ENCODE measurements around the gene FAM110C. TPM values are rescaled to one million over a fixed set of nuclear protein-coding genes. Genes with fewer than 3 reads are reported as not detected.

Gene FAM110C
- total and polyA plus RNA-seq, 3 experiments from 2014 or later, result 0.15 to 0.48 (median 0.44) TPM

GRCh38 chr2:47737-48136 is 1.4 kb upstream of the FAM110C start:
- Histone ChIP-seq H3K9me3 (ENCODE audit: low read length) (no peaks in the 10 kb centered on the region), H3K4me3 (ENCODE audit: low read length) (no peak overlapping the region), H3K27me3 (ENCODE audit: insufficient read depth, low read length, poor library complexity, severe bottlenecking) (no peaks in the 10 kb centered on the region), H3K36me3 (ENCODE audit: insufficient read depth, low read length) (no peaks in the 10 kb centered on the region), H3K4me1 (ENCODE audit: insufficient read depth, low read length) (peaks cover 10% of the 10 kb centered on the region), H3K27ac (ENCODE audit: low read depth, low read length) (no peak overlapping the region)
- ChIA-PET CTCF (interaction anchor here (1.9 kb wide), 1 partner anchor 31 kb away, joined by 4 read pairs; no protein-coding TSS in a partner anchor), POLR2A (no interaction called here)
- Mint-ChIP-seq H3K36me3 (peaks cover 0 to 1% (median 0%) of the 10 kb centered on the region in 3 donors), H3K27ac (peak overlapping the region in 2 of 8 donors; percentile 59 to 95), H3K27me3 (peaks cover 24 to 40% of the 10 kb centered on the region in 2 donors), H3K4me1 (peaks cover 12 to 29% (median 13%) of the 10 kb centered on the region in 3 donors), H3K9me3 (no peaks in the 10 kb centered on the region), H3K4me3 (peak overlapping the region; percentile 65 to 92 (median 86))
- no peak for DNase-seq

- Histone ChIP-seq H3K27me3 (ENCODE audit: insufficient read depth, low read length, poor library complexity, severe bottlenecking) (no peaks in the 10 kb centered on the region), H3K4me3 (ENCODE audit: low read length) (peak overlapping the region; percentile 31), H3K36me3 (ENCODE audit: insufficient read depth, low read length) (no peaks in the 10 kb centered on the region), H3K4me1 (ENCODE audit: insufficient read depth, low read length) (peaks cover 10% of the 10 kb centered on the region), H3K9me3 (ENCODE audit: low read length) (no peaks in the 10 kb centered on the region), H3K27ac (ENCODE audit: low read depth, low read length) (no peak overlapping the region)
- Mint-ChIP-seq H3K4me1 (peaks cover 12 to 29% (median 13%) of the 10 kb centered on the region in 3 donors), H3K4me3 (peak overlapping the region; percentile 65 to 92 (median 86)), H3K9me3 (no peaks in the 10 kb centered on the region), H3K27ac (peak overlapping the region in 3 of 8 donors; percentile 59 to 95 (median 78)), H3K27me3 (peaks cover 24 to 39% of the 10 kb centered on the region in 2 donors), H3K36me3 (peaks cover 0 to 1% (median 0%) of the 10 kb centered on the region in 3 donors)
- ChIA-PET CTCF (interaction anchor here (1.9 kb wide), 1 partner anchor 31 kb away, joined by 4 read pairs; no protein-coding TSS in a partner anchor), POLR2A (no interaction called here)
- DNase-seq, result peak in 1 of 5 donors; percentile 4
These were observed 1.0 kb upstream of the FAM110C start for GRCh38 chr2:47346-47725.

- no peaks in the 10 kb centered on the region for H3K9me3 ChIP-seq (ENCODE audit: low read length)
- no peaks in the 10 kb centered on the region for H3K27me3 ChIP-seq (ENCODE audit: insufficient read depth, low read length, poor library complexity, severe bottlenecking)
- CTCF ChIA-PET, result interaction anchor here (1.3 kb wide), 1 partner anchor 34 kb away, joined by 4 read pairs; no protein-coding TSS in a partner anchor
- POLR2A ChIA-PET, result interaction anchor here (0.9 kb wide), 1 partner anchor 11 kb away, joined by 3 read pairs; no protein-coding TSS in a partner anchor
- H3K4me3 Mint-ChIP-seq, result peak overlapping the region in 2 of 7 donors; percentile 5 to 48
- no peaks in the 10 kb centered on the region for H3K9me3 Mint-ChIP-seq
- H3K27ac Mint-ChIP-seq, result no peak overlapping the region
- peaks cover 0 to 1% (median 0%) of the 10 kb centered on the region in 3 donors for H3K36me3 Mint-ChIP-seq
- peak overlapping the region; percentile 16 for H3K4me3 ChIP-seq (ENCODE audit: low read length)
- peaks cover 23 to 34% of the 10 kb centered on the region in 2 donors for H3K27me3 Mint-ChIP-seq
- no peak for DNase-seq
- no peaks in the 10 kb centered on the region for H3K36me3 ChIP-seq (ENCODE audit: insufficient read depth, low read length)
- no peak overlapping the region for H3K27ac ChIP-seq (ENCODE audit: low read depth, low read length)
- H3K4me1 ChIP-seq (ENCODE audit: insufficient read depth, low read length), result peaks cover 10% of the 10 kb centered on the region
- peaks cover 12 to 29% (median 13%) of the 10 kb centered on the region in 3 donors for H3K4me1 Mint-ChIP-seq
These were observed 204 bp downstream of the FAM110C start for GRCh38 chr2:46131-46470.

- Mint-ChIP-seq H3K4me1 (peaks cover 12 to 29% (median 13%) of the 10 kb centered on the region in 3 donors), H3K27ac (peak overlapping the region in 1 of 8 donors; percentile 32), H3K9me3 (no peaks in the 10 kb centered on the region), H3K27me3 (peaks cover 23 to 38% of the 10 kb centered on the region in 2 donors), H3K4me3 (peak overlapping the region; percentile 36 to 88 (median 74)), H3K36me3 (peaks cover 0 to 3% (median 1%) of the 10 kb centered on the region in 3 donors)
- DNase-seq, result peak in 2 of 5 donors; percentile 5 to 49
- Histone ChIP-seq H3K27me3 (ENCODE audit: insufficient read depth, low read length, poor library complexity, severe bottlenecking) (peaks cover 1% of the 10 kb centered on the region), H3K4me1 (ENCODE audit: insufficient read depth, low read length) (peaks cover 10% of the 10 kb centered on the region), H3K9me3 (ENCODE audit: low read length) (no peaks in the 10 kb centered on the region), H3K36me3 (ENCODE audit: insufficient read depth, low read length) (no peaks in the 10 kb centered on the region), H3K4me3 (ENCODE audit: low read length) (peak overlapping the region; percentile 16), H3K27ac (ENCODE audit: low read depth, low read length) (no peak overlapping the region)
- ChIA-PET CTCF (interaction anchor here (1.3 kb wide), 1 partner anchor 34 kb away, joined by 4 read pairs; no protein-coding TSS in a partner anchor), POLR2A (interaction anchor here (0.9 to 1.0 kb wide), 2 partner anchors 10 to 27 kb away, joined by 3 read pairs; no protein-coding TSS in a partner anchor)
These were observed 769 bp downstream of the FAM110C start for GRCh38 chr2:45342-46130.

GRCh38 chr2:44748-45341 is 1.5 kb downstream of the FAM110C start:
- Histone ChIP-seq H3K27me3 (ENCODE audit: insufficient read depth, low read length, poor library complexity, severe bottlenecking) (peaks cover 8% of the 10 kb centered on the region), H3K27ac (ENCODE audit: low read depth, low read length) (no peak overlapping the region), H3K4me1 (ENCODE audit: insufficient read depth, low read length) (peaks cover 10% of the 10 kb centered on the region), H3K9me3 (ENCODE audit: low read length) (no peaks in the 10 kb centered on the region), H3K36me3 (ENCODE audit: insufficient read depth, low read length) (no peaks in the 10 kb centered on the region), H3K4me3 (ENCODE audit: low read length) (no peak overlapping the region)
- Mint-ChIP-seq H3K27me3 (peaks cover 24 to 44% of the 10 kb centered on the region in 2 donors), H3K4me1 (peaks cover 12 to 29% (median 13%) of the 10 kb centered on the region in 3 donors), H3K36me3 (peaks cover 0 to 5% (median 1%) of the 10 kb centered on the region in 3 donors), H3K9me3 (no peaks in the 10 kb centered on the region), H3K4me3 (peak overlapping the region; percentile 36 to 88 (median 74)), H3K27ac (peak overlapping the region in 2 of 8 donors; percentile 11 to 32)
- ChIA-PET POLR2A (interaction anchor here (0.9 to 1.0 kb wide), 3 partner anchors 10 to 26 kb away, joined by 3 read pairs; no protein-coding TSS in a partner anchor), CTCF (interaction anchor here (1.3 kb wide), 1 partner anchor 33 kb away, joined by 4 read pairs; no protein-coding TSS in a partner anchor)
- DNase-seq, result no peak

- ChIA-PET CTCF (no interaction called here), POLR2A (no interaction called here)
- no peaks in the 10 kb centered on the region for H3K36me3 ChIP-seq (ENCODE audit: insufficient read depth, low read length)
- no peak overlapping the region for H3K4me3 ChIP-seq (ENCODE audit: low read length)
- H3K9me3 ChIP-seq (ENCODE audit: low read length), result no peaks in the 10 kb centered on the region
- peaks cover 10% of the 10 kb centered on the region for H3K4me1 ChIP-seq (ENCODE audit: insufficient read depth, low read length)
- peaks cover 10% of the 10 kb centered on the region for H3K27me3 ChIP-seq (ENCODE audit: insufficient read depth, low read length, poor library complexity, severe bottlenecking)
- H3K27me3 Mint-ChIP-seq, result peaks cover 24 to 51% of the 10 kb centered on the region in 2 donors
- no peaks in the 10 kb centered on the region for H3K9me3 Mint-ChIP-seq
- H3K4me3 Mint-ChIP-seq, result no peak overlapping the region
- H3K27ac ChIP-seq (ENCODE audit: low read depth, low read length), result no peak overlapping the region
- H3K4me1 Mint-ChIP-seq, result peaks cover 12 to 29% (median 13%) of the 10 kb centered on the region in 3 donors
- no peak overlapping the region for H3K27ac Mint-ChIP-seq
- peaks cover 0 to 6% (median 1%) of the 10 kb centered on the region in 3 donors for H3K36me3 Mint-ChIP-seq
- no peak for DNase-seq
These were observed 3.5 kb downstream of the FAM110C start for GRCh38 chr2:42788-43187.

- Histone ChIP-seq H3K27ac (ENCODE audit: low read depth, low read length) (no peak overlapping the region), H3K4me3 (ENCODE audit: low read length) (no peak overlapping the region), H3K27me3 (ENCODE audit: insufficient read depth, low read length, poor library complexity, severe bottlenecking) (peaks cover 10% of the 10 kb centered on the region), H3K4me1 (ENCODE audit: insufficient read depth, low read length) (peaks cover 8% of the 10 kb centered on the region), H3K9me3 (ENCODE audit: low read length) (no peaks in the 10 kb centered on the region), H3K36me3 (ENCODE audit: insufficient read depth, low read length) (no peaks in the 10 kb centered on the region)
- no peak overlapping the region for H3K4me3 Mint-ChIP-seq
- H3K27me3 Mint-ChIP-seq, result peaks cover 16 to 42% of the 10 kb centered on the region in 2 donors
- peaks cover 13 to 33% (median 22%) of the 10 kb centered on the region in 3 donors for H3K4me1 Mint-ChIP-seq
- POLR2A ChIA-PET, result no interaction called here
- DNase-seq, result no peak
- peaks cover 0 to 6% (median 0%) of the 10 kb centered on the region in 3 donors for H3K36me3 Mint-ChIP-seq
- no peak overlapping the region for H3K27ac Mint-ChIP-seq
- H3K9me3 Mint-ChIP-seq, result no peaks in the 10 kb centered on the region
- CTCF ChIA-PET, result no interaction called here
These were observed 5.8 kb downstream of the FAM110C start for GRCh38 chr2:40465-40864.
